Ishikawa (cell line): ENCODE data around the gene ZNF564.

Experiments used
- CEBPB ChIP-seq: IDR thresholded peaks from 2 replicates; pipeline ENCODE4 v1.6.1; 2012
- CREB1 ChIP-seq: IDR thresholded peaks from 2 replicates; pipeline ENCODE4 v1.6.1; 2012; ENCODE audit warnings: low read depth
- EGR1 ChIP-seq: IDR thresholded peaks from 2 replicates; pipeline ENCODE4 v1.6.1; 2012
- EP300 ChIP-seq: IDR thresholded peaks from 2 replicates; pipeline ENCODE4 v1.6.1; 2012; ENCODE audit warnings: borderline replicate concordance
- FOXM1 ChIP-seq: IDR thresholded peaks from 2 replicates; pipeline ENCODE4 v1.6.1; 2012; ENCODE audit warnings: low read depth, borderline replicate concordance
- NFIC ChIP-seq: IDR thresholded peaks from 2 replicates; pipeline ENCODE4 v1.6.1; 2012
- RAD21 ChIP-seq: IDR thresholded peaks from 2 replicates; pipeline ENCODE4 v1.6.1; 2012; ENCODE audit warnings: low read depth
- REST ChIP-seq: IDR thresholded peaks from 2 replicates; pipeline ENCODE4 v1.6.1; 2012; ENCODE audit warnings: low read depth, mild to moderate bottlenecking
- TAF1 ChIP-seq: IDR thresholded peaks from 2 replicates; pipeline ENCODE4 v1.6.1; 2012; ENCODE audit warnings: low read depth, mild to moderate bottlenecking
- TCF12 ChIP-seq: IDR thresholded peaks from 2 replicates; pipeline ENCODE4 v1.6.1; 2012; ENCODE audit warnings: low read depth
- TEAD4 ChIP-seq: IDR thresholded peaks from 2 replicates; pipeline ENCODE4 v1.6.1; 2012
- USF1 ChIP-seq: IDR thresholded peaks from 2 replicates; pipeline ENCODE4 v1.6.1; 2012
- YY1 ChIP-seq: IDR thresholded peaks from 2 replicates; pipeline ENCODE4 v1.6.1; 2012; ENCODE audit warnings: low read depth
- ZBTB7A ChIP-seq: IDR thresholded peaks from 2 replicates; pipeline ENCODE4 v1.6.1; 2012; ENCODE audit warnings: low read depth
- TF ChIP-seq, protein P1 (sequence below): IDR thresholded peaks from 2 replicates; pipeline ENCODE4 v1.6.1; 2012

The ZNF564 gene

DNA sequence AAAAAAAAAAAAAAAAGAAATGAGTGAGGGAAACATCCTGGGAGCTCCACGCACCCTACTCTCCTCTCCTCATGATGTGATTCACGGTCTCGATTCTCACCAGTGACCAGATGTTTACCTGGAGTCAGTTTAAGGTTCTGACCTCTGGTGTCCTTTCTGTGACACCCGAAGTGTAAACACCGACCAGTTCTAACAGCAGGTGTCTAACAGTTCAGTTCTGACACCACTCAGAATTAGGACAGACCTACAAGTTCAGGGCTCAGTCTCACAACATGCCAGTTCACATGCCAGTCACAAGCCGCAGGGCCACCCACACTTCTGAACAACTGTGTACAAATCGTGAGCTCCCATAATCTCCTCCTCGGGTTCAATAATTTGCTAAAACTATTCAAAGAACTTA is 6.0 kb downstream of the ZNF564 start:
- TF ChIP-seq CREB1 (no peak), EP300 (no peak), CEBPB (no peak), TAF1 (no peak)
- TF ChIP-seq, protein P1, sequence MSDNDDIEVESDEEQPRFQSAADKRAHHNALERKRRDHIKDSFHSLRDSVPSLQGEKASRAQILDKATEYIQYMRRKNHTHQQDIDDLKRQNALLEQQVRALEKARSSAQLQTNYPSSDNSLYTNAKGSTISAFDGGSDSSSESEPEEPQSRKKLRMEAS, result no peak

GRCh38 chr19:12544401-12544876 is 6.8 kb downstream of the ZNF564 start:
- TF ChIP-seq, protein P1, result no peak
- no peak for TF ChIP-seq USF1
- no peak for TF ChIP-seq ZBTB7A
- TF ChIP-seq FOXM1, result no peak
- no peak for TF ChIP-seq NFIC
- no peak for TF ChIP-seq CEBPB
- no peak for TF ChIP-seq EGR1
- no peak for TF ChIP-seq RAD21
- no peak for TF ChIP-seq REST
- no peak for TF ChIP-seq YY1
- no peak for TF ChIP-seq TCF12
- TF ChIP-seq CREB1, result no peak
- no peak for TF ChIP-seq EP300
- no peak for TF ChIP-seq TAF1
- TF ChIP-seq TEAD4, result no peak

DNA sequence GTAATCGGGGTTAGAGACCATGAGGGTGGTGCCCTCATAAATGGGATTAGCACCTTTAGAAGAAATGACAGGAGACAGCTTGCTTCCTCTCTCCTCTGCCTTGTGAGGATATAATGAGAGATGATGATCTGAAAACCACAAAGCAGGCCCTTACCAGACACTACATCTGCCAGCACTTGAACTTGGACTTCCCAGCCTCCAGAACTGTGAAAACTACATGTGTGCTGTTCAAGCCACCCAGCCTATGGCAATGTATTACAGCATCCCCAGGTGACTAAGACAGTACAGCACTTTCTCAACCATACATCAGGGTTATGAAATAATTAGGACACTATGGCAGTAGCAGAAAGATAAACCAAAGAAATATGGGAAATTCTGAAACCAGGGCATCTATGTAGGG is 7.4 kb downstream of the ZNF564 start:
- no peak for TF ChIP-seq ZBTB7A
- no peak for TF ChIP-seq REST
- no peak for TF ChIP-seq YY1
- no peak for TF ChIP-seq CEBPB
- no peak for TF ChIP-seq RAD21
- TF ChIP-seq TEAD4, result no peak
- no peak for TF ChIP-seq TCF12
- no peak for TF ChIP-seq EP300

DNA sequence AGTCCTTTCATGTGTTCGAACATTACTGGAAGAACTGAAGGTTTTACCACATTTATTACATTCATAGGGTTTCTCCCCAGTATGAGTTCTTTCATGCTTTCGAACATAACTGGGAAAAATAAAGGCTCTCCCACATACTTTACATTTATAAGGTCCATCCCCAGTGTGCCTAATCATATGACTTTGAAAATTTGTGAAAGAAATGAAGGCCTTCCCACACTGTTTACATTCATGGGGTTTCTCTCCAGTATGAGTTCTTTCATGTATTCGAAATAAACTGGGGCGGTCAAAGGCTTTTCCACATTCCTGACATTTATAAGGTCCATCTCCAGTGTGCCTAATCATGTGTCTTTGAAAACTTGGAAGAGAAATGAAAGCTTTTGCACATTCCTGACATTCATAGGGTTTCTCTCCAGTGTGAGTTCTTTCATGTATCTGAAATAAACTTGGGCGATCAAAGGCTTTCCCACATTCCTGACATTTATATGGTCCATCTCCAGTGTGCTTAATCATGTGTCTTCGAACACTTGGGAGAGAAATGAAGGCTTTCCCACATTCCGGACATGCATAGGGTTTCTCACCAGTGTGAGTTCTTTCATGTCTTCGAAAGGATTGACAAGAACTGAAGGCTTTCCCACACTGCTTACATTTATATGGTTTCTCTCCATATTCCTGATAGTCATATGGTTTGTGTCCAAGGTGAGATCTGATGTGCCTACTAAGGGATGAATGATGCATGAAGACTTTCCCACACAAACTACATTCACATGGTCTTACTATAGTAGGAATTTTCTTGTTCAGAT is 24.0 kb downstream of the ZNF564 start:
- TF ChIP-seq TCF12, result peak; percentile 81; the same call in 1 of the 2 replicates
- no peak for TF ChIP-seq FOXM1
- no peak for TF ChIP-seq EGR1
- no peak for TF ChIP-seq ZBTB7A
- TF ChIP-seq, protein P1, result no peak
- peak; percentile 39; the same call in 1 of the 2 replicates for TF ChIP-seq USF1
- TF ChIP-seq REST, result no peak
- no peak for TF ChIP-seq YY1
- TF ChIP-seq RAD21, result no peak
